ENCODE data around the gene ZDHHC8.

ZDHHC8 gene, protein sequence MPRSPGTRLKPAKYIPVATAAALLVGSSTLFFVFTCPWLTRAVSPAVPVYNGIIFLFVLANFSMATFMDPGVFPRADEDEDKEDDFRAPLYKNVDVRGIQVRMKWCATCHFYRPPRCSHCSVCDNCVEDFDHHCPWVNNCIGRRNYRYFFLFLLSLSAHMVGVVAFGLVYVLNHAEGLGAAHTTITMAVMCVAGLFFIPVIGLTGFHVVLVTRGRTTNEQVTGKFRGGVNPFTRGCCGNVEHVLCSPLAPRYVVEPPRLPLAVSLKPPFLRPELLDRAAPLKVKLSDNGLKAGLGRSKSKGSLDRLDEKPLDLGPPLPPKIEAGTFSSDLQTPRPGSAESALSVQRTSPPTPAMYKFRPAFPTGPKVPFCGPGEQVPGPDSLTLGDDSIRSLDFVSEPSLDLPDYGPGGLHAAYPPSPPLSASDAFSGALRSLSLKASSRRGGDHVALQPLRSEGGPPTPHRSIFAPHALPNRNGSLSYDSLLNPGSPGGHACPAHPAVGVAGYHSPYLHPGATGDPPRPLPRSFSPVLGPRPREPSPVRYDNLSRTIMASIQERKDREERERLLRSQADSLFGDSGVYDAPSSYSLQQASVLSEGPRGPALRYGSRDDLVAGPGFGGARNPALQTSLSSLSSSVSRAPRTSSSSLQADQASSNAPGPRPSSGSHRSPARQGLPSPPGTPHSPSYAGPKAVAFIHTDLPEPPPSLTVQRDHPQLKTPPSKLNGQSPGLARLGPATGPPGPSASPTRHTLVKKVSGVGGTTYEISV

DNA sequence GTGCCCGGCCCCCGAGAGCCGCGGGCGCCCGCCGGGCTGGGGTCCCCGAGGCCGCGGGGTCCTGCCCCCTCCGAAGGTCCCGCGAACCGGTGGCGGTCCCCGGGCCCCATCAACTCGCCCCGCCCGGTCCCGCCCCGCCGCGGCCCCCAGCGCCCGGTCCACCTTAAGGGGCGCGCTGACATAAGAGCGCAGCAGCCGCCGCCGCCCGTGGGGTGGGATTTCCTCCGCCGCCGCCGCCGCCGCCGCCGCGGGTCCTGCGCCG lies at the start of gene ZDHHC8:
Gene ZDHHC8, plus strand, starts transcription at position 208 of the 262 bp plus-strand sequence. CDS start 144 bp downstream, outside the sequence.
- peak; percentile 27 for DNase-seq (ENCODE audit: low read depth)

DNA sequence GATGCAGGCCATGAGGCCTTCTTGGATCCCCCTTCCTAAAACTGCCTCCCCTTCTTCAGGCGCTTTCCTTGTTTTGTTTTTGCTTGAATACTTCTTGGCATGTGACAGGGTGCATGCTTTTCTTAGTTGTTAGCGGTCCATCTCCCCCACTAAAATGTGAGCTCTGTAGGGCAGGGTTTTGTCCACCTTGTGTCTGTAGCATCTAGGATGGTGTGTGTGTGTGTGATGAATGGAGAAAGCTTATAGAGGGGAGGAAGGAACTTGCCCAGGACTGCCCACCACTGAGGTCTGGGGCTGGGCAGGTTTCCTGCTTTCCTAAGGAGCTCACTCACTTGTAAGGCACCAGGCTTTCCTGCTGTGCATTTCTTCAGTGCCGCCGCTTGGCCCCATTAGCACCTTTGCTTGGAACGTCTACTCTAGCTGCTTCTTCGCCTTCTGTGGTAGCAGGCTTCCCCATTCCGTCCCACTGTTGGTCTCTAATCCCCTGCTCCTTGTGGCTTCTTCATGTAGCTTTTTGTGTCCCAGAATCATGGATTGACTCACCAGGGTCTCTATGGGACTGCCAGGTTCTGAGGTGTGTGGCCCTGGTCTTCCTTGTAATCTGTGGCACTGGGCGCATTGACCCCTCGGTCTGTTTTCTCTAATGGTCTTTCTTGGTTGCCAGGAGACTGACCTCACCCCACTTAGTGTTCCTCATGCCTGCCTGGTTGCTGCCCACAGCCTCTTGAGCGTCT lies 48.3 kb upstream of the ZDHHC8 start:
- no peak for DNase-seq (ENCODE audit: low read depth)

DNA sequence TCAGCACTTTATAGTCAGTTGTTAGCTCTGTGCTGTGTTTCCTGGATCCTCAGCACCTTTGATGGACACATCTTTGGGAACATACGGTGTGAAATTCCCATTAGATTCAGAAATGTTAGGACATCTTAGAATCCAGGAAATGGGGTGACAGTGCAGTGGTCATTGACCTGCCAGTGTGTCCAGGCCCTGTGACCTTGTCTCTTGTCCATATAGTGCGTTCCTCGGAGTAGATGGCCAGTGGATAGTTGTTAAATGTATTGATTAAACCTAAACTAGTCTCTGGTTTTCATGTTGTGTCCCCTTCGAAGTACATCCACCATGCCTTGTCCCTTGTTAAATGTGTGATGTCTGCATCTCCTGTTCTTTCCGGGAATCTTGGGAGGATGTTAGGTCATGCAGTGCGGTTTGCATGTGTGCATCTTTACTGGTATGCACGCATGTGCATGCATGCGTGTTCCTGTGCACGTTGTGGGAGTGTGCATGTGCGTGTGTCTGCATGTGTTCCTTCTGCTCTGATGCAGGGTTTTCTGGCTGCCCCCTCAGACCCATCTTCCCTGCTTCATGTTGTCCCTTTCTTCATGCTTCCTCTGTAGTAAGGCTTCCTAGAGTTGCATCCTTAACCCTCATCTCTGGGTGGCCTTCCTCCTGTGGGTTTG lies 47.6 kb upstream of the ZDHHC8 start:
- no peak for DNase-seq (ENCODE audit: low read depth)

DNA sequence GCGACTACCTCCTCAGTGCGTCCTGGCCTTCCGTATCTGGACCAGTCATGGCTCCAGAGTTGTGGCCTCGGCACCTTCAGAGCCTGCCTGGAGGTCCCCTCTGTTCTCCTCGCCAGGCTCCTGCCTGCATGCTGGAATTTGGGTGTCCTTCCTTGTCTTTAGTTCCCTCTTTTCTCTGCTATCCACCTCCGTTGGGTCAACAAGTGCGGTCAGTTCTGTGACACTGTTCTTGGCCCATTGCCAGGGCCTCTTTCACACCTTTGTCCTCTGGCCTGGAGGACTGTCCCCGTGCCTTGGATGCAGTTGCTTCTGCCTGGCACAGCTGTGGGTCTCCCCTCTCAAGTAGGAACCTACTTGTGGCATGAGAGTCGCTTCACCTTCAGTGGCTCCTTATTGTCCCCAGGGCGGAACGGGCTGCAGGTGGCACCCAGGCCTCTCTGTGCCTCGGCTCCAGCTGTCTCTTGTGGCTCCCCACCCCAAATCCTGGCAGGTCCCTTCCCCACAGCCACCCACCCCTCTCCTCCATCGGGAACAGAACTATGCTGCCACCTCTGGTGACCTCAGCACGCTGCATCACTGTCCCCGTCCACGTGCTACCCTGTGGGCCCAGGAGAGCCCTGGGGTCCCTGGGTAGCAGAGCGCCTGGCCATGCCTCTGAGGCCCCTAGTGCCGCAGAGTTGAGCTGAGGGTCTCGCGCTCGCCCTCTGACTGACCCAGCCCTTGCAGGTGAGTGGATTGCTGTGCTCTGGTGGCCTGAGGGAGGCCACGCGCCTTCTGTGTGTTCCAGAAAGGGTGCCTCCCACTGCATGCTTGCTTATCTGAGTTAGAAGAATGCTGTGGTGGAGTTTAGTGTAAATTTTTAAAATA lies 46.8 kb upstream of the ZDHHC8 start:
- DNase-seq (ENCODE audit: low read depth) = no peak

DNA sequence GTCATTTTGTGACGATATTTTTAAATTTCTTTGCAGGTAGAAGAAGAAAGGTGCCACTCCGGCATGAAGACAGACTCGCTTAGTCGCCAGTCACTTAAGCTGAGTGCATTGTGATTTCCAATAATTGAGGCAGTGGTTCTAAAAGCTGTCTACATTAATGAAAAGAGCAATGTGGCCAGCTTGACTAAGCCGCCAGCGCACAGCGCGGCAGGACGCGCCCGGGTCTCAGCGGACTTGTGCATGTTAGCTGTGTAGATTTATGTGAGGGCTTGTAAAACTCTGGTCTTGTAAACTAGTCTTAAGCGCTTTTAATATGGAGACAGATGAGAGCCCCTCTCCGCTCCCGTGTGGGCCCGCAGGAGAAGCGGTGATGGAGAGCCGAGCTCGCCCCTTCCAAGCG lies 46.0 kb upstream of the ZDHHC8 start:
- DNase-seq (ENCODE audit: low read depth) = no peak

DNA sequence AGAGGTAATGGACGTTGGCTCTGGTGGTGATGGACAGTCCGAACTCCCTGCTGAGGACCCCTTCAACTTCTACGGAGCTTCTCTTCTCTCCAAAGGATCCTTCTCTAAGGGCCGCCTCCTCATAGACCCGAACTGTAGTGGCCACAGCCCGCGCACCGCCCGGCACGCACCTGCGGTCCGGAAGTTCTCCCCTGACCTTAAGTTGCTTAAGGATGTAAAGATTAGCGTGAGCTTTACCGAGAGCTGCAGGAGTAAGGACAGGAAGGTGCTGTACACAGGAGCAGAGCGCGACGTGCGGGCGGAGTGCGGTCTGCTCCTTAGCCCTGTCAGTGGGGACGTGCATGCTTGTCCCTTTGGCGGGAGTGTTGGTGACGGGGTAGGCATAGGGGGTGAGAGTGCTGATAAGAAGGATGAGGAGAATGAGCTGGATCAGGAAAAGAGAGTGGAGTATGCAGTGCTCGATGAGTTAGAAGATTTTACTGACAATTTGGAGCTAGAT lies 45.5 kb upstream of the ZDHHC8 start:
- no peak for DNase-seq (ENCODE audit: low read depth)

DNA sequence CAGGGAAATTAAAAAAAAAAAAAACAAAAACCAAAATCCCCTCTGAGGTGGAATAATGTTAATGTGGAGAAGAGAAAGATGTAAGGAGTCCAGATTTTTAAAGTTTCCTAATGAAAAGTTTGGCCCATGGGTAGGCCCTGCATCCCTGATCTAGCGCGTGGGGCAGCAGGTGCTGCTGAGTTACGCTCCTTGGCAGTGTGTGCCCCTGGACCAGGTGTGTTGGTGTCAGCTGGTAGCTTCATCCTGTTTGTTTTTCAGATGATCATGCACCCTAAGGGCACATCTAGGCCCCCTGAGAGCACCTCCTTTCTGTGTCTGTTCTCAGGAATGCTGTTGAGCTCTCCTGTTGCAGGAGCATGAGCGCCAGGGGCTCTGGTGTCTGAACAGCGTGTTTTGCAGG lies 44.8 kb upstream of the ZDHHC8 start:
- no peak for DNase-seq (ENCODE audit: low read depth)

DNA sequence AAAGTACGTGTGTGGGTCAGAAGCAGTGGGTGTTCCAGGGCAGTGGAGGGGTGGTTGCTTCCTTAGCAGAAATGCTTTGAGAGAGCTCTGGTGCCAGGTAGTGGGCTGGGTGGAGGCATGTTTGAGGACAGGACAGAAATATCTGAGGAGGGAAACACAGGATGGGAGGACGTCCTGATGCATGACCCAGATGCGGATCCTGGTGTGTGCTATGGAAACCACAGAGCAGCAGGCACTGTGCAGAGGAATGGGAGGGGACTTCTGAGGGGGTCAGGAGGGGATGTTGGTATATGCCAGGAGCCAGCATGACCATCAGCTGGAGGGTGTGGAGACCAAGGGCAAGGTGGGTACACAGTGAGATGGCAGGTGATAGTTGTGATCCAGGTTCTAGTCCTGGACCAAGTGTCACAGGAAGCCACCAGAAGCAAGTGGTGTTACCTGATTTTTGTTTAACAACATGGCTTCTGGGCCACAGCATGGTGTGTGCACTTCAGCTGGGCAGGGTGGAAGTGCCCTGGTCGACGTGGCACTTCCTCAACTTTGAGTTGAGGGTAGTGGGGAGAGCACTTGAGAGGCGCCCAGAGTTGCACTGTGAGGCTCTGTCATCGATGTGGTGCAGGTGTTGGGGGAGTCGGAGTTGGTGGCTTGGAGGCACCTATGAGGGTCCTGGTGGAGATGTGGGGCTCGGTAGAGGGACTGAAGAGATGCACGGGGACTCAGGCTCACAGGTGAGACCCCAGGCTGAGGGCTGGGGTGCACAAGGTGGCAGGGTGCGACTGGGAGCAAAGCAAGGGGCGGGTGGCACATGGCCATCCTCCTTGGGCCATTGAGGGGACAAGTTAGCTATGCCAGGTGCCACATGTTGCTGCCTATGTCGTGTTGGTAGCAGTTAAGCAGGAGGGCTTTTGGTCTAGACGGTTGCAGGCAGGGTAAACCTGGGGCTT lies 44.0 kb upstream of the ZDHHC8 start:
- no peak for DNase-seq (ENCODE audit: low read depth)

DNA sequence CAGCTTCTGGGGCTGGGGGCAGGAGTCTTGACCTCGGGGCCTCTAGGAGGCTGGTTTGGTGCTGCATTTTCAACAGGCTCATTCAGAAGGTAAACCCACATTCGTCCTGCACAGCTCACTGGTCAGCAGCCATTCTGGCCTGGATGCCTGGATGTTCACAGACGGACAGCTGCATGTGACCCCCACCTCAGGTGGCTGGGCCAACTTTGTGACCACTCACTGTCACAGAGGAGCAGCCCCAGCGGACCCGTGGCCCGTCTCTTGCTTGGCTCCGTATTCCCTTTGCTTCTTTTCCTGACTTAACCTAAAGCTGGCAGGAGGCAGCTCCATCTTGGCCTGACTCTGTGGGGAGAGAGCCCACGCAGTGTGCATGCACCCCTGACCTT lies 43.3 kb upstream of the ZDHHC8 start:
- no peak for DNase-seq (ENCODE audit: low read depth)

DNA sequence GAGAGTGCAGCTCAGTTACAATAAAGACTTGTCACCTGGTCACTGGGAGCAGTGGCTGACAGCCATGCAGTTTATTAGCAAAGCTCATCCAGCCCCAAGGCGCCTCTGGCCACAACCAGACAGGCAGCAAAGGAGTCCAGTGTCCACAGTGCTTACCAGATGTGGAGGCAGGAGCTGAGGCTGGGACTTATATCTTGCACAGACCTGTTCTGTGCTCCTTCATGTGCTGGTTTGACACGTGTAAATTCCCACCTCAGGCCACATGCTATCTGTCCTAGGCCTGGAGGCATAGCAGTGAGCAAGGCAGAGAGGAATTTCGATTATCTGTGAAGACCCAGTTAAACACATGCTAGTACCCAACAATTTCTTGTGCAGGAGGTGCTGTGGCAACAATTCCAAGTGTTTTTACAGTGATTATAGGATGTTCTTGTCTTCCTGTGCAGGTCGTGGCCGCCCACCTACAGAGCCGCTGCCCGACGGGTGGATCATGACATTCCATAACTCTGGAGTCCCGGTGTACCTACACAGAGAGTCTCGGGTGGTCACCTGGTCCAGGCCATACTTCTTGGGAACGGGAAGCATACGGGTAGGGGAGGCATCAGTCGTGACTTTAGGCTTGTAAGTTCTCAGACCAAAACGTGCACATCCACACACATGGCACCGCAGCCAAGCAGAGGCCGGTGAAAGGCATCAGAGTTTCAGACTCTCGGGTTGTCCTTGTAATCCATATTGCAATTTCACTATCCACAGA lies 42.2 kb upstream of the ZDHHC8 start:
- DNase-seq (ENCODE audit: low read depth) = no peak

DNA sequence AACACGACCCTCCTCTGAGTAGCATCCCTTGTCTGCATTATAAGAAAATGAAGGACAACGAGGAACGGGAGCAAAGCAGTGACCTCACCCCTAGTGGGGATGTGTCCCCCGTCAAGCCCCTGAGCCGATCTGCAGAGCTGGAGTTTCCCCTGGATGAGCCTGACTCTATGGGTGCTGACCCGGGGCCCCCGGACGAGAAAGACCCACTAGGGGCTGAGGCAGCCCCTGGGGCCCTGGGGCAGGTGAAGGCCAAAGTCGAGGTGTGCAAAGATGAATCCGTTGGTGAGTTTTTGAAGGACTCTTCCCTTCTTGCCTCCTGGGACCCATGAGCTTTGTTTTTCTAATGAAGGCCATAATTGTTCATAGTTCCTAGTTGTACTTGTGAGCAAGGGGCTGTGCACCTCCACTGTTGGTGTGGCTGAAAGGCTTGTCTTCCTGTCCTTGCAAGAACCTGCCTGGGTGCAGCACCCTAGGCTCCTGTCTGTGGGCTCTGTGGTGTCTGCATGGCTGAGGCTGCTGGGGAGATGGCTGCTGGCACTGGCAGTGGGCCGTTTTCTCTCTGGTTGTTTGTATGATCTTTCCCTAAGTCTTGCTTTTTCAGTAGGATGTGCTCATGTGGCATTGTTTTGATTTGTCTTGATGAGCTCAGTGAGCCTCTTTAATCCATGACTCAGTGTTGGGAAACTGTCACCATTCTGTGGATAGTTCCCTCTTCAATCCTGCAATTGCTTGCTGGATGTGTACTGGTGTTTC lies 41.5 kb upstream of the ZDHHC8 start:
- peak; percentile 69 for DNase-seq (ENCODE audit: low read depth)

DNA sequence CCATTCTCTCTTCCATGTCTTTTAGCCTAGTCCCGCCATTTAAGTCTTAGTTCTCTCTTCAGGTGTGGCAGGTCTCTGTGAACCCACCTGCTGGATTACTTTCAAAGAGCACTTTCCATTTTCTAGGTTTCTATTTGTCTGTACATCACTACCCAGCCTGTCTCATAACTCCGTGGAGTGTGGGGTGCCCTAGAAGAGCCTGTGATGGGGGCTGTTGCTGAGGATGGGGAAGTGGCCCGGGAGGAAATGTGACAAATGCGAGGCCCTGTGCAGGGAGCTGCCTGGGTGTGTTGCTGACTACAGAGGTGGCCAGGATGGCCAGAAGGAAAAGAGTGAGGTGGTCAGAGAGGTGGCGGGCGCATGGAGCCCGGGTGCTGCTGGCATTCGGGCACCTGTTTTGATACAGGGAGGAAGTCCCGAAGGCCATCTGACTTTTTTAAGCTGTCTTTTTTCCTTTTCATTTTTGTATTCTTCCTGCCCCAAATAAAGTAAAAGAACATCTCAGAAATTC lies 40.8 kb upstream of the ZDHHC8 start:
- no peak for DNase-seq (ENCODE audit: low read depth)

DNA sequence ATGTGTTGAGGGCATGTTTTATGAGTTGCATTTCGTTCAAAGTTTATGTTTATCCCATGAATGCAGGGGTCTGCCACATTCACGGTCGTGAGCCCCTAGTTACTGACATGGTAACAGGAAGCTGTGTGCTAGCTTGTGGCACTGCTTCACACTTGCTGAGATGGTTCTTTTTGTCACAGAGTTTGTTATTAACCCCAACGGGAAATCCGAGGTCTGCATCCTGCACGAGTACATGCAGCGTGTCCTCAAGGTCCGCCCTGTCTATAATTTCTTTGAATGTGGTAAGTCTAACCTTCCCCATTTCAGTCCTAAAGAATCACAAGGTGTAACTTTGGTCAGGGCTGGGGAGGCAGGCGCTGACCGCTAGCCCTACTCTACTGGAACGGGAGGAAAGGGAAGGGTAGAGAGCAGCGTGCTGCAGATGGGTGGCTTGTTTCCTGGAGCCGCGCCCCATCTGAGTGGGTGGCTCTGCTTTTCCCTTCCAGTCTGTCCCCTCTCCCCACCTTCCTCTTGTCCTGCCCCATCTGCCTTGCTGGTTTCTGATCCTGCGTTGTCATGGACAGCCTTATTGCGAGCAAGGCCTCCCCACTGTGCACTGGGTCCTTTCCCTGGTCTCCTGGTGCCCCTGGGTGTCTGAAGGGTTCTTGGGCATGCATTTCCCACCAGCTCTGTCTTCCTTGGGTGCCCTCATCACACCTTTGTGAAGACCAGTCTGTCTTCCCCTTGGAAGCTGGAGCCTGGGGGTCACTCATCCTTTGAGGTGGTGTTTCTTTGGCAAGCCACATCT lies 39.7 kb upstream of the ZDHHC8 start:
- no peak for DNase-seq (ENCODE audit: low read depth)

DNA sequence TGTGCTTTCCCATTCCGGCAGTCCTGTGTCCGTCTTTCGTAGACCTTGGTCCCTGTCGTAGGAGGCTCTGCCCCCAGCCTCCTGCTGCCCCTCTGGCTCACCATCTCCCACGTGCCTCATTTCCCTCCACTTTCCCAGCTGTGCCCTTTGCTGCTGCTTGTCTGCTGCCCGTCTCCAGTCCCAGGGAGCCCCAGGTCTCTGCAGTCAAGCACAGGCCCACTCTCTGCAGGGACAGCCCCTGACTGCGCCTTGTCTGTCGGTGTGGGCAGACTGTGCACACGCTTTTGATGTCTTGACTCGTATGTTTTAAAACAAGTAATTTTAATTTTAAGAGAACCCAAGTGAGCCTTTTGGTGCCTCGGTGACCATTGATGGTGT lies 39.1 kb upstream of the ZDHHC8 start:
- no peak for DNase-seq (ENCODE audit: low read depth)

DNA sequence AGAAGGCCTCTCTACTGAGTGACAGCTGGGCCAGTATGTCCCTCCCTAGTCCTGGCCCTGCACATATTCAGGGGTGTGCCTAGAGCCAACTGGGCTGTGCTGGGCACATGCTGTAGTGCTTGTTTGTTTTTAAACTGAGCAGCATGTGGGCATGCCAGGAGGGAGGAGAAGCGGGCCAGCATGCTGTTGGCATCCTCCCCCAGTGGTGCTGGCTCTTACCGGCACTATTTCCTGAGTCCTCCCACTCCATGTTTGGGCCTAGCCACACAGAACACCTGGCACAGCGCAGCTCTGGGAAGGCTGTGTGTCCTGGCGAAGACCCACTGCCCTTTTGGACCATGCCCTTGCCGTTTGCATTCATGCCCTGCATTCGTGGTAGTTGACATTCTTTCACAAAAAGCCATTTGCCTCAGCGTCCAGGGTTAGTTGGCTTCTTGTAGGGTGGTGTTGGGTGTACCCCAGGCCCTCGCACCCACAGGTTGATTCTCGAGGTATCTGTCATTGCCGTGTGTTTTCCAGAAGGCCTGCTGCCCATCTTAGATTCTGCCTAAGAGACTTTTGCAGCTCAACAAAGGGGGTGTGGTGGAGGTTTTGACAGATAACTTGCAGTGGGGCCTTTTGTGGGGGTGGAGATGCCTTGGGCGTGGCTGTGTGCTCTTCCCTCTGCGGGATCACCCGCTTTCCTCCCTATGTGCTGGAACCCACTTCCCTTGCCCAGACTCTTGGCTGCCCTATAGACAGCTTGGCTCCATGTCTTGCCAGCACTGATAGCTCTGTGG lies 38.0 kb upstream of the ZDHHC8 start:
- DNase-seq (ENCODE audit: low read depth) = no peak

DNA sequence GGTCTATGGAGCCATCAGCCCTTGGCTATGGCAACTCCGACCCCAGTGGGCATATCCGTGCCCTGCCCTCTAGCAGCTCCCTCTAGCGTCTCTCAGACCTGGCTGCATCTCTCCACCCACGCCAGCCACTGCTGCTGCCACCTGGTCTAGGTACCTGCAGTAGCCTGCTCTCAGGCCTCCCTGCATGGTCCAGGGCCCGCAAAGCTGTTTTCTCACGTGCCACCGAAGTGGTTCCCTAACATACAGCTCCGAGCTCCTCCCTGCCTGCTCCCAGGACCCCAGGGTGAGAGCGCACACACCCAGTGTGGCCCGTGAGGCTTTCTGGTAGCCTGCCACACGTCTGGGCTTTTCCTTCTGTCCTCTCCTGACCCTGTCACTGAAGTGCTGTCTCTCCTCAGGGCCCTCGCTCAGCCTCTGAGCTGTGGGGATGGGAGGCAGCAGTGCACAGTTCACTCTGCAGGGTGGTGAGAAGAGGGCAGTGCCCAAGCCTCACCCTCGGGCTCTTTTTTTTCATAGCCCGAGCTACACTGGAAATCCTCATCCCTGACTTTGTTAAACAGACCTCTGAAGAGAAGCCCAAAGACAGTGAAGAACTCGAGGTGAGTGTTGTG lies 37.3 kb upstream of the ZDHHC8 start:
- DNase-seq (ENCODE audit: low read depth) = no peak
